Jurkat, Clone E6-1 (cell line): ENCODE data around the gene ABHD2.

ENCODE experiments used
- DNase-seq: peaks from one replicate; pipeline ENCODE4 v3.0.0-alpha.2; 2011; ENCODE audit warnings: low read depth, low spot score
- H3K4me3 ChIP-seq: 2 replicates; pipeline ENCODE4 v1.5.1; 2011; ENCODE audit warnings: mild to moderate bottlenecking, low read length, control low read depth, moderate library complexity

The ABHD2 gene

GRCh38 chr15:89177116-89177515 lies 88.9 kb downstream of the ABHD2 start:
- no peak for DNase-seq
- no peak overlapping the region for H3K4me3 ChIP-seq

GRCh38 chr15:89177633-89178306 lies 89.5 kb downstream of the ABHD2 start:
- peak; percentile 58 for DNase-seq

GRCh38 chr15:89178307-89178977 lies 90.2 kb downstream of the ABHD2 start:
- DNase-seq, result no peak
- no peak overlapping the region for H3K4me3 ChIP-seq

More at GRCh38 chr15:89177633-89178306, 89.5 kb downstream of the ABHD2 start:
- no peak overlapping the region for H3K4me3 ChIP-seq

- DNase-seq, result no peak
- no peak overlapping the region for H3K4me3 ChIP-seq
Observed at GRCh38 chr15:89179966-89180875, 92.0 kb downstream of the ABHD2 start.

- no peak for DNase-seq
- no peak overlapping the region for H3K4me3 ChIP-seq
Observed at GRCh38 chr15:89184357-89184756, 96.1 kb downstream of the ABHD2 start.

- no peak overlapping the region for H3K4me3 ChIP-seq
- no peak for DNase-seq
Observed at GRCh38 chr15:89184886-89185526, 96.8 kb downstream of the ABHD2 start.

- DNase-seq, result no peak
- H3K4me3 ChIP-seq, result no peak overlapping the region
Observed at GRCh38 chr15:89186803-89187202, 98.5 kb downstream of the ABHD2 start.

- DNase-seq, result no peak
- no peak overlapping the region for H3K4me3 ChIP-seq
Observed at GRCh38 chr15:89187301-89187985, 99.2 kb downstream of the ABHD2 start.

GRCh38 chr15:89187986-89188514 lies 99.8 kb downstream of the ABHD2 start:
- no peak for DNase-seq
- H3K4me3 ChIP-seq, result no peak overlapping the region

- H3K4me3 ChIP-seq, result no peak overlapping the region
- no peak for DNase-seq
Observed at GRCh38 chr15:89192136-89192535, 103.9 kb downstream of the ABHD2 start.

GRCh38 chr15:89192766-89193165 lies 104.5 kb downstream of the ABHD2 start:
- DNase-seq, result no peak
- H3K4me3 ChIP-seq, result no peak overlapping the region

- DNase-seq, result no peak
- no peak overlapping the region for H3K4me3 ChIP-seq
Observed at GRCh38 chr15:89194608-89195007, 106.4 kb downstream of the ABHD2 start.

GRCh38 chr15:89195836-89196235 lies 107.6 kb downstream of the ABHD2 start:
- no peak for DNase-seq
- no peak overlapping the region for H3K4me3 ChIP-seq

GRCh38 chr15:89196241-89196640 lies 108.0 kb downstream of the ABHD2 start:
- no peak for DNase-seq
- no peak overlapping the region for H3K4me3 ChIP-seq

GRCh38 chr15:89196994-89197393 lies 108.7 kb downstream of the ABHD2 start:
- H3K4me3 ChIP-seq, result no peak overlapping the region
- DNase-seq, result peak; percentile 44

GRCh38 chr15:89197503-89197971 lies 109.3 kb downstream of the ABHD2 start:
- DNase-seq, result no peak
- no peak overlapping the region for H3K4me3 ChIP-seq

GRCh38 chr15:89198196-89198595 lies 109.9 kb downstream of the ABHD2 start:
- DNase-seq, result no peak
- no peak overlapping the region for H3K4me3 ChIP-seq

GRCh38 chr15:89198934-89199333 lies 110.7 kb downstream of the ABHD2 start:
- H3K4me3 ChIP-seq, result no peak overlapping the region
- DNase-seq, result no peak

- no peak for DNase-seq
Observed at GRCh38 chr15:89199746-89200145, 111.5 kb downstream of the ABHD2 start.

More at GRCh38 chr15:89199746-89200145, 111.5 kb downstream of the ABHD2 start:
- H3K4me3 ChIP-seq, result no peak overlapping the region
